GM21367 (cell line): ENCODE measurements around the gene ANKMY1.
A peak's percentile ranks its signal among the peaks of the same experiment; 100 is the strongest.

Experiments used
- ATAC-seq: cut with Tn5 transposase; IDR thresholded peaks from one replicate; pipeline ENCODE4 v1.9.1; 2021; ENCODE audit not compliant: unreplicated experiment

Gene ANKMY1

GRCh38 chr2:240438810-240439697, 118.7 kb downstream of the ANKMY1 start:
- ATAC-seq: no peak

GRCh38 chr2:240437861-240438809, 119.7 kb downstream of the ANKMY1 start:
- no peak for ATAC-seq

- no peak for ATAC-seq
These were observed 120.3 kb downstream of the ANKMY1 start for GRCh38 chr2:240437551-240437860.

- ATAC-seq: no peak
These were observed 120.9 kb downstream of the ANKMY1 start for GRCh38 chr2:240436683-240437550.

GRCh38 chr2:240435948-240436682, 121.7 kb downstream of the ANKMY1 start:
- ATAC-seq: peak; percentile 17

GRCh38 chr2:240435457-240435947, 122.3 kb downstream of the ANKMY1 start, which contains the start of gene GPC1:
GPC1 (plus strand) TSS chr2:240435663; CDS start chr2:240435919, 256 bp downstream.
- ATAC-seq: peak; percentile 43

- peak; percentile 45 for ATAC-seq
These were observed 122.9 kb downstream of the ANKMY1 start for GRCh38 chr2:240434728-240435456.

- no peak for ATAC-seq
These were observed 123.6 kb downstream of the ANKMY1 start for GRCh38 chr2:240433973-240434727.

GRCh38 chr2:240432820-240433801, 124.7 kb downstream of the ANKMY1 start:
- ATAC-seq: no peak

GRCh38 chr2:240432430-240432819, 125.4 kb downstream of the ANKMY1 start:
- no peak for ATAC-seq

- no peak for ATAC-seq
These were observed 125.9 kb downstream of the ANKMY1 start for GRCh38 chr2:240431661-240432424.

GRCh38 chr2:240431271-240431660, 126.5 kb downstream of the ANKMY1 start:
- no peak for ATAC-seq

GRCh38 chr2:240430595-240430994, 127.2 kb downstream of the ANKMY1 start:
- no peak for ATAC-seq

GRCh38 chr2:240429872-240430491, 127.8 kb downstream of the ANKMY1 start:
- no peak for ATAC-seq
